Measurements from ENCODE around the gene KCNMA1. TPM values are rescaled to one million over a fixed set of nuclear protein-coding genes. Genes with fewer than 3 reads are reported as not detected.
A peak's percentile ranks its signal among the peaks of the same experiment; 100 is the strongest.

The KCNMA1 gene
- total RNA-seq, 3 donors from 2014 or later, result 45.4 to 312 (median 62.4) TPM

- ATAC-seq (no peak), DNase-seq (no peak)
- Histone ChIP-seq H3K36me3 (ENCODE audit: low read depth) (no peaks in the 10 kb centered on the region), H3K9me3 (no peaks in the 10 kb centered on the region), H3K4me1 (ENCODE audit: low read depth) (no peaks in the 10 kb centered on the region), H3K4me3 (no peak overlapping the region)
- intact Hi-C loops (cut with DNase I, micrococcal nuclease), result no loop called here
- TF ChIP-seq CTCF (IDR thresholded peaks at IDR 0.05), result no peak
These were observed 592.5 kb downstream of the KCNMA1 start for GRCh38 chr10:77045085-77045484.

- Histone ChIP-seq H3K9me3 (no peaks in the 10 kb centered on the region), H3K36me3 (ENCODE audit: low read depth) (no peaks in the 10 kb centered on the region), H3K4me3 (no peak overlapping the region), H3K4me1 (ENCODE audit: low read depth) (no peaks in the 10 kb centered on the region)
- intact Hi-C loops (cut with DNase I, micrococcal nuclease), result no loop called here
- TF ChIP-seq CTCF (IDR thresholded peaks at IDR 0.05), result no peak
- ATAC-seq, result no peak
- no peak for DNase-seq
These were observed 594.2 kb downstream of the KCNMA1 start for GRCh38 chr10:77043420-77043763.

GRCh38 chr10:77042706-77043419 is 594.7 kb downstream of the KCNMA1 start:
- intact Hi-C loops (cut with DNase I, micrococcal nuclease), result no loop called here
- Histone ChIP-seq H3K4me3 (no peak overlapping the region), H3K4me1 (ENCODE audit: low read depth) (no peaks in the 10 kb centered on the region), H3K36me3 (ENCODE audit: low read depth) (no peaks in the 10 kb centered on the region), H3K9me3 (no peaks in the 10 kb centered on the region)
- no peak for DNase-seq
- no peak for ATAC-seq
- TF ChIP-seq CTCF (IDR thresholded peaks at IDR 0.05), result no peak

- Histone ChIP-seq H3K4me3 (no peak overlapping the region), H3K4me1 (ENCODE audit: low read depth) (no peaks in the 10 kb centered on the region), H3K36me3 (ENCODE audit: low read depth) (no peaks in the 10 kb centered on the region), H3K9me3 (no peaks in the 10 kb centered on the region)
- intact Hi-C loops (cut with DNase I, micrococcal nuclease), result no loop called here
- no peak for TF ChIP-seq CTCF (IDR thresholded peaks at IDR 0.05)
- ATAC-seq (no peak), DNase-seq (peak in 1 of 3 donors; percentile 10)
These were observed 595.9 kb downstream of the KCNMA1 start for GRCh38 chr10:77041636-77042258.

GRCh38 chr10:77038407-77038806 is 599.2 kb downstream of the KCNMA1 start:
- ATAC-seq (no peak), DNase-seq (no peak)
- H3K4me3 ChIP-seq, result no peak overlapping the region
- intact Hi-C loops (cut with DNase I, micrococcal nuclease), result no loop called here
- no peaks in the 10 kb centered on the region for H3K36me3 ChIP-seq (ENCODE audit: low read depth)
- H3K9me3 ChIP-seq, result no peaks in the 10 kb centered on the region
- no peak for TF ChIP-seq CTCF (IDR thresholded peaks at IDR 0.05)
- no peaks in the 10 kb centered on the region for H3K4me1 ChIP-seq (ENCODE audit: low read depth)
